ENCODE data around the gene UIMC1.
"Not testable (repeated sequence)": the region's sequence is repeated elsewhere in the genome, so short reads cannot be mapped to it uniquely, and the experiment has no call there.

- TF ChIP-seq EZH2 (IDR thresholded peaks at IDR 0.05; ENCODE audit: low read length); CTCF (optimal IDR thresholded peaks at IDR 0.05 in 1 of 3, IDR thresholded peaks at IDR 0.05 in 1 of 3, conservative IDR thresholded peaks at IDR 0.05 in 1 of 3; ENCODE audit: extremely low read depth in 1 of 3, insufficient read depth in 2 of 3, low read length in 3 of 3): not testable (repeated sequence)
Measured at GRCh38 chr5:176983593-176983992, 23.0 kb downstream of the UIMC1 start.
